HG03159 (cell line): ENCODE data around the gene TMC2.

Experiments used
- ATAC-seq: cut with Tn5 transposase; IDR thresholded peaks from one replicate; pipeline ENCODE4 v1.9.1; 2021; ENCODE audit warnings: mild to moderate bottlenecking, moderate library complexity; ENCODE audit not compliant: unreplicated experiment

TMC2 gene

GRCh38 chr20:2564406-2564805 lies 28.0 kb downstream of the TMC2 start:
- ATAC-seq: no peak

- ATAC-seq: no peak
Measured at GRCh38 chr20:2575682-2576081, 39.3 kb downstream of the TMC2 start.

DNA sequence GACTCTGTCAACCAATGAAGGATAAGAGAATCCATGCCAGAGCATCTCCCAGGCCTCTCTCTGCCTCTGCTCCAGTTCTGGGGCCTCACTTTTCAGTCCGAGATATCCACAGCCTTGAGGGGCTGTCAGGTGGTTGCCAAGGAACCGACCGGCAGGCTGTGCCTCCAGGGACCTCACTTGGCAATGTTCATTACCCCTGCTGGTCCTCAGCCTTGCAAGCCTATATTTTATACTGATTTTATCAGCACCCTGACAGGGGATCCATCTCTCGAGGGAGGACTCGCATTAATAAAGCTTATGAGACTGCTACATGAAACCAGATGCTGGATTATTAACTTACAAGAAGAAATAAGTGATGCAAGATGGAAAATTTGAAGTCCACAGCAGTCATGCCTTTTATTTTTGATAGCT lies 39.9 kb downstream of the TMC2 start:
- no peak for ATAC-seq

- ATAC-seq: no peak
Measured at GRCh38 chr20:2578475-2579192, 42.3 kb downstream of the TMC2 start.

DNA sequence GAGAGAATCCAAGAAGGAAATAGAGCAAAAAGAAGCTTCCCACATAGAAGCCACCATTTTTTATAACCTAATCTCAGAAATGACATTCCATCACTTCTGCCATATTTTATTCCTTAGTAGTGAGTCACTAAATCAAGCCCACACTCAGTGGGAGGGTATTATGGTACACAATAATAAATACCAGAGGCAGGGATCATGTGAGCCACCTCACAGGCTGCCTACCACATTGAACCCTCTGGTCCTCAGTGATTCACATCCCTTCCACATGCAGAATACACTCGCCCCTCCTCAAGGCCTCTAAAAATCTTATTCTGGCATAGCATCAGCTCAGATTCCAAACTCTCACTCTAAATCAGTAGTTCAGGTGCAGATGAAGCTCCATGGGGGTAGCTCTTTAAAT lies 49.4 kb downstream of the TMC2 start:
- no peak for ATAC-seq

- ATAC-seq: no peak
Measured at GRCh38 chr20:2593756-2594155, 57.4 kb downstream of the TMC2 start.

GRCh38 chr20:2595076-2595475 lies 58.7 kb downstream of the TMC2 start:
- no peak for ATAC-seq

GRCh38 chr20:2596673-2597279 lies 60.4 kb downstream of the TMC2 start:
- ATAC-seq: no peak

DNA sequence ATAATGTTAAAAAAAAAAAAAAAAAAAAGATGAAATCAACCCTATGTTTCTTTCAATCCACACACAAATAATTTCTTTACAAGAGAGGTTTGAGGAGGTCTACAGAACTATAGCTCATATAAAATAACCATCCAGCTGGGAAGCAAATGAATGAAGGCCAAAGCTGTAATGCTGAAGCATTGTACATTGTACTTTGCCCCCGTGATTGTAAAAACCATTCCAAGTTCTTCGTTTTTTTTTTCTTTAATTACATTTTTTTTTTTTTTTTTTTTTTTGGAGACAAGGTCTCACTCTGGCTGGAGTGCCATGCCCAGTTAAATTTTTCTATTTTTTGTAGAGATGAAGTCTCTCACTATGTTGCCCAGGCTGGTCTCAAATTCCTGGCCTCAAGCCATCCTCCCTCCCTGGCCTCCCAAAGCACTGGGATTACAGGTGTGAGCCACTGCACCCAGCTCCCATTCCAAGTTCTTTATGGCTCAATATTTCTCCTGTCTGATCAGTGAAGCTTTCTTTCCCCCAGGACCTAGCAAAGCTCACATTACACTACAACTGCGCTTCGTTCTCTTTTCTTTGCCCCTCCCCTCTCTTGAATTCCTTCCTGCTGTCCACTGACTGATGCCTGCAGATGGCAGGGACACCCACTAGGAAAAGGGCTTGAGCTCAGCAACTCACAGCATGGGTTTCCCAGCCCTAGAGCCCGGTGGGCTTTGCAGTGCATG lies 63.1 kb downstream of the TMC2 start:
- no peak for ATAC-seq

GRCh38 chr20:2602046-2602735 lies 65.8 kb downstream of the TMC2 start:
- ATAC-seq: no peak

DNA sequence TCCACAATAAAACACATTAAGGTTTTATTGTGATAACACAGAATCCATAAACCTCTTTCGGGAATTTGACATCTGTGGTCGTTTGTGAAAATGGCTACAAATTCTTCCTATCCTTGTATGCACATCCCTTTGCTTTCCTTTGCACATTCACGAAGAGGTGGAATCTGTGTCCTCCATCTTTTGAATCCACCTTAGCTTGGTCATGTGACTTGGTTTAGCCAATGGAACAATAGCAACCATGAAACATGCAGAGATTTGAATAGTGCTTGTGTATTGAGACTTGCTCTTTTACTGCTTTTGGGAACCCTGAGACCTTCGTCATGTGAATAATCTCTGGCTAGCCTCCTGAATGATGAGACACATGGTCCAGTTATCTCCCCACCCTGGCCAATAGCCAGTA lies 66.4 kb downstream of the TMC2 start:
- no peak for ATAC-seq

DNA sequence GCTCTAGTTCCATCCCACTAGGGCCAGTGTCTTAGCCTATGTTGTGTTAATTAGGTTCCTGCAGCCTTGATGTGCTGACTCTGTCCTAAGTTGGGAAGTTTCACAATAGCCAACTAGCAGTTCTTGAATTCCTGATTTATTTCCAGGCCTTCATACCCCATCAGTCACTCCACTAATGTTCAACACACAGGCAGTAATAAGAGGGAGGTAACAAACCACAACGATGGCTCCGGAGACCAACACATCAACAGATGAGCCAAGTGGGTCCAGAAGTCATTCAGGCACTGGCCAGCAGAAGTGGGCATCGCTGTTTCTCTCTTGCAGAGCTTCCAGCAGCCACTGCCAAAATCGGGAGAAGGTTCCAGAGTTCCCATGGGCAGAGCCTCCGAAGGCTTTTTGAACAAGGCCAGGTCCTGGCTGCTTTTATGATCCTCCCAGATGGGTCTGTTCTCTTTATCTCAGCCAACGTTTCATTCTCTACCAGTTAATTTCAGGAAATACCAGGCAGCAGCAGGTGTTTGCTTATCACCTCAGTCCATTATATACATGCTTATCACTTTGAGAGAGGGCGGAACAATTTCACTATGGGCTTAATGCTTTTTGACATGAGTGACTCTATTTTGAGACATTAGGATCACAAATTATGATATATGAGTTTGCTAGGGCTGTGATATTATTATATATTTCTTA lies 67.6 kb downstream of the TMC2 start:
- no peak for ATAC-seq

- ATAC-seq: no peak
Measured at GRCh38 chr20:2604506-2604835, 68.1 kb downstream of the TMC2 start.

DNA sequence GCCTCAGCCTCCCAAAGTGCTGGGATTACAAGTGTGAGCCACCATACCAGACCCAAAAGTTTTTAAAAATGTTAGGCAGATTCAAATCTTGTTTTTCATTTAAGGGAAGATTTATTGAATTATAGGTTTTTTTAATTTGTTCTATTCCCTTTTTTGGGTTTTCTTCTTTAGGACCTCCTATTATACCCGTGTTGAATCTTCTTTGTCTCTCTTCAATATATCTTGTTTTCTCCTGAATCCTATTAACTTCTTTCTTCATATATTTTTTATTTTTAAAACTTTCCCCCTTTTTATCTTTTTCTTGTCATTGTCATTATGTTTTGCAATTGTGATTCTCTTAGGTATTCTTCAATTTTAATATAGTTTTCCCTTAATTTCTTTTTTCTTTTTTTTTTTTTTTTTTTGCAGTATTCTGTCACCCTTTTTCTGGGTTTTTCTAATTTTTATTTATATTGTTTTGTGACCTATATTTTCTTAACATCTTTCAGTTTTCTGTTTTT lies 70.2 kb downstream of the TMC2 start:
- ATAC-seq: no peak

GRCh38 chr20:2610326-2610725 lies 74.0 kb downstream of the TMC2 start:
- ATAC-seq: no peak

- ATAC-seq: no peak
Measured at GRCh38 chr20:2610941-2611720, 74.8 kb downstream of the TMC2 start.

- no peak for ATAC-seq
Measured at GRCh38 chr20:2612073-2612472, 75.7 kb downstream of the TMC2 start.

DNA sequence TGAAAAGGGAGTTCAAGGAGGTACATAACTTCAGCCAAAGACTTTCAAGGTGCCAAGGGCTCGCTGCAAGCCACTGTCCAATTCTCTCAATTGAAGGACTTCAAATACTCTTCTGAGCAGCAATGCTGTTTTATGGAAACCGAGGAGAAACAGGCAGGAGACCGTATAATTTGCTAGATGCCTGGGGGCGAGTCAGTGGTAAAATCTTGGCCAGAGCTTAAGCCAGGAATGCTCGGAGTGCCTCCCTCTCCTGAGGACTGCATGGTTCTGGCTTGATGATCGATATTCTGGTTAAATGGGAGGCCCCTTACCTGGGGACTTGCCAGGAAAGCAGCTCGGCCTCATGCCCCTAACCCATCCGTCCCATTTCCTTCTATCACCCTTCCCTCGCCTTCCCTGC lies 80.3 kb downstream of the TMC2 start:
- ATAC-seq: no peak

DNA sequence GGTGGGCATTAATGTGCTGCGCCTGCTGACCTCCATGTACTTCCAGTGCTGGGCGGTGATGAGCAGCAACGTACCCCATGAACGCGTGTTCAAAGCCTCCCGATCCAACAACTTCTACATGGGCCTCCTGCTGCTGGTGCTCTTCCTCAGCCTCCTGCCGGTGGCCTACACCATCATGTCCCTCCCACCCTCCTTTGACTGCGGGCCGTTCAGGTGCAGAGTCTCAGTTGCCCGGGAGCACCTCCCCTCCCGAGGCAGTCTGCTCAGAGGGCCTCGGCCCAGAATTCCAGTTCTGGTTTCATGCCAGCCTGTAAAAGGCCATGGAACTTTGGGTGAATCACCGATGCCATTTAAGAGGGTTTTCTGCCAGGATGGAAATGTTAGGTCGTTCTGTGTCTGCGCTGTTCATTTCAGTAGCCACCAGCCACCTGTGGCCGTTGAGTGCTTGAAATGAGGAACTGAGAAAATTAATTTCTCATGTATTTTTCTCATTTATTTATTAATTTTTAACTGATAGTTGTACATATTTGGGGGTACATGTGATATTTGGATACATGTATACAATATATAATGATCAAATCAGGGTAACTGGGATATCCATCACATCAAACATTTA lies 80.8 kb downstream of the TMC2 start:
- no peak for ATAC-seq

DNA sequence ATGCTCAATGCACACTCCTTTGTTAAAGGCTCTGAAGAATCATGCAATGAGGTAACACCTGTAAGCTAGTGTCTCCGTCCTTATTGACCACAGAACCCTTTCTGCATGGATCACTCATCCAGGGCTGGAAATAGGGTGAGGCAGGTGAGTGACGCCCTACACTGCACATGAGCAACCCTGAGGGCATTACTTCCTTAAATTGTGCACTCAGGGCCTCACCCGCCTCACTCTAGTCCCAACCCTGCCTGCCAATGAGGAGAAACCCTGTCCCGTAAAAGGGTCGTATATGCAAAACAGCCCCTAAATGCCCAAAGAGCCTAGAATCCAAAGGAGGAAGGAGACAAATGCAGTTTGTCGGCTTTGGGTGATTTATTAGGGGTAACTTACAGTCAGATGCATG lies 82.4 kb downstream of the TMC2 start:
- ATAC-seq: no peak
